Measurements from ENCODE around the gene TMEM80. TPM values are rescaled to one million over a fixed set of nuclear protein-coding genes. Genes with fewer than 3 reads are reported as not detected.

The TMEM80 gene
- total RNA-seq, 1 experiment from 2014 or later: 29.9 TPM

GRCh38 chr11:742156-742546 lies 46.5 kb downstream of the TMEM80 start:
- CTCF ChIA-PET: no interaction called here
- no peak overlapping the region for H3K27ac Mint-ChIP-seq (ENCODE audit: unreplicated experiment)
- H3K27me3 Mint-ChIP-seq (ENCODE audit: unreplicated experiment): no peaks in the 10 kb centered on the region
- TF ChIP-seq, protein P1, sequence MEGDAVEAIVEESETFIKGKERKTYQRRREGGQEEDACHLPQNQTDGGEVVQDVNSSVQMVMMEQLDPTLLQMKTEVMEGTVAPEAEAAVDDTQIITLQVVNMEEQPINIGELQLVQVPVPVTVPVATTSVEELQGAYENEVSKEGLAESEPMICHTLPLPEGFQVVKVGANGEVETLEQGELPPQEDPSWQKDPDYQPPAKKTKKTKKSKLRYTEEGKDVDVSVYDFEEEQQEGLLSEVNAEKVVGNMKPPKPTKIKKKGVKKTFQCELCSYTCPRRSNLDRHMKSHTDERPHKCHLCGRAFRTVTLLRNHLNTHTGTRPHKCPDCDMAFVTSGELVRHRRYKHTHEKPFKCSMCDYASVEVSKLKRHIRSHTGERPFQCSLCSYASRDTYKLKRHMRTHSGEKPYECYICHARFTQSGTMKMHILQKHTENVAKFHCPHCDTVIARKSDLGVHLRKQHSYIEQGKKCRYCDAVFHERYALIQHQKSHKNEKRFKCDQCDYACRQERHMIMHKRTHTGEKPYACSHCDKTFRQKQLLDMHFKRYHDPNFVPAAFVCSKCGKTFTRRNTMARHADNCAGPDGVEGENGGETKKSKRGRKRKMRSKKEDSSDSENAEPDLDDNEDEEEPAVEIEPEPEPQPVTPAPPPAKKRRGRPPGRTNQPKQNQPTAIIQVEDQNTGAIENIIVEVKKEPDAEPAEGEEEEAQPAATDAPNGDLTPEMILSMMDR (IDR thresholded peaks at IDR 0.05; ENCODE audit: unreplicated experiment): no peak
- no peaks in the 10 kb centered on the region for H3K9me3 Mint-ChIP-seq (ENCODE audit: low read depth, unreplicated experiment)
- no TSS peak for BruUV-seq (replicated peaks)
- peaks cover 9% of the 10 kb centered on the region for H3K36me3 Mint-ChIP-seq (ENCODE audit: insufficient read depth, unreplicated experiment)
- intact Hi-C loops (cut with micrococcal nuclease; ENCODE audit: unreplicated experiment): no loop called here
- DNase-seq: no peak
- H3K4me3 Mint-ChIP-seq (ENCODE audit: low read depth, unreplicated experiment): no peak overlapping the region
- no peaks in the 10 kb centered on the region for H3K4me1 Mint-ChIP-seq (ENCODE audit: low read depth, unreplicated experiment)

- Mint-ChIP-seq H3K4me3 (ENCODE audit: low read depth, unreplicated experiment) (no peak overlapping the region), H3K27me3 (ENCODE audit: unreplicated experiment) (no peaks in the 10 kb centered on the region), H3K27ac (ENCODE audit: unreplicated experiment) (no peak overlapping the region), H3K4me1 (ENCODE audit: low read depth, unreplicated experiment) (no peaks in the 10 kb centered on the region), H3K36me3 (ENCODE audit: insufficient read depth, unreplicated experiment) (peaks cover 15% of the 10 kb centered on the region), H3K9me3 (ENCODE audit: low read depth, unreplicated experiment) (no peaks in the 10 kb centered on the region)
- no TSS peak for BruUV-seq (replicated peaks)
- DNase-seq: no peak
- TF ChIP-seq, protein P1 (IDR thresholded peaks at IDR 0.05; ENCODE audit: unreplicated experiment): no peak
- CTCF ChIA-PET: no interaction called here
- intact Hi-C loops (cut with micrococcal nuclease; ENCODE audit: unreplicated experiment): no loop called here
Measured at GRCh38 chr11:742571-743201, 47.1 kb downstream of the TMEM80 start.

DNA sequence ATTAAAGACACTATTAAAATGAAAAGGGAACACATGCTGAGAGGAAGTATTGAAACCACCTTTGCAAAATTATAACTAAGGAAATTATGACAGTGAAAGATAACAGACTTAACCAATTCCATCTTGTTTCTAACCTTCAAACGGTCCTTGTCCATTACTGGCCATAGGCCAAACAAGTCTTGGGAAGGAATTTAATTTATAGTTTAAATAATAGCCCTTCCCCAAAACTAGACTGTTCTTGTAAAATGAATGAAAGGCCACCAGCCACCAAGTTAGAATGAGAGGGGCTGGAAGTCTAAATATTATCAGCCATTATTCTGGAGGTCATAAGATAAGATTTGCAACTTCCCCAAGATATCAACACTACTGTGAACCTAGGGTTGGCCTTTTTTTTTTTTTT lies 49.8 kb downstream of the TMEM80 start:
- Mint-ChIP-seq H3K4me3 (ENCODE audit: low read depth, unreplicated experiment) (no peak overlapping the region), H3K27me3 (ENCODE audit: unreplicated experiment) (no peaks in the 10 kb centered on the region), H3K9me3 (ENCODE audit: low read depth, unreplicated experiment) (no peaks in the 10 kb centered on the region), H3K4me1 (ENCODE audit: low read depth, unreplicated experiment) (no peaks in the 10 kb centered on the region), H3K36me3 (ENCODE audit: insufficient read depth, unreplicated experiment) (peaks cover 34% of the 10 kb centered on the region), H3K27ac (ENCODE audit: unreplicated experiment) (no peak overlapping the region)
- TSS peak; percentile 48 for BruUV-seq (replicated peaks)
- intact Hi-C loops (cut with micrococcal nuclease; ENCODE audit: unreplicated experiment): no loop called here
- CTCF ChIA-PET: no interaction called here
- DNase-seq: no peak
- TF ChIP-seq, protein P1 (IDR thresholded peaks at IDR 0.05; ENCODE audit: unreplicated experiment): no peak

DNA sequence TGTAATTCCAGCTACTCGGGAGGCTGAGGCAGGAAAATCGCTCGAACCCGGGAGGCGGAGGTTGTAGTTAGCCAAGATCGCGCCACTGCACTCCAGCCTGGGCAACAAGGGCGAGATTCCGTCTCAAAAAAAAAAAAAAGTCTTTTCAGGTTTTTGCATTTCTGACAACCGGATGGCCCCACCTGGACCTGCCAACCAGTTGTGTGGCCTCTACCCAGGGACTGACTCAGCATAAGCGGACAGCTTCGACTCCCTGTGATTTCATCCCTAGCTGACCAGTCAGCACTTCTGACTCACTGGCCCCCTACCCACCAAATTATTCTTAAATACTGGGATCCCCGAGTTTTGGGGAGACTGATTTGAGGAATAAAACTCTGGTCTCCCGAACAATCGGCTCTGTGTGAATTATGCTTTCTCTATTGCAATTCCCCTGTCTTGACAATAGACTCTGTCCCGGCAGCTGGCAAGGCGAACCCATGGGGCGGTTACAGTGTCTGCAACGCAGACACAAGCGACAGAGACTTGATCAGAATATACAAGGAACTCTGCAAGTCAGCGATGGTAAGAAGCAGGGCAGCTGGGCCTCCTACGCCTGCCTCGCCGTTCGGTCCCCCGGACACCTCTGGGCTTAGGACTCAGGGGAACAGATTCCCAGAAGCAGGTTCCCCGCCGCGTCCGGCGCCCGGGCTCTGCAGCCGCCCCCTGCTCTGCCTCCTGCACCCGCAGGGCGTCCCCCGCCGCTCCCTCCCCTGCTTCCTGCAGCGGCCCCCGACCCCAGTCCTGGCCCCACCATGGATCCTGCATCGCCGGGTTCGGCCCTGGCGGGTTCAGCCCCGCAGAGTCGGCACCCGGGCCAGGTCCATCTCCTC lies 50.9 kb downstream of the TMEM80 start:
- DNase-seq: no peak
- Mint-ChIP-seq H3K4me1 (ENCODE audit: low read depth, unreplicated experiment) (no peaks in the 10 kb centered on the region), H3K9me3 (ENCODE audit: low read depth, unreplicated experiment) (no peaks in the 10 kb centered on the region), H3K27ac (ENCODE audit: unreplicated experiment) (no peak overlapping the region), H3K4me3 (ENCODE audit: low read depth, unreplicated experiment) (peak overlapping the region; percentile 90), H3K27me3 (ENCODE audit: unreplicated experiment) (no peaks in the 10 kb centered on the region), H3K36me3 (ENCODE audit: insufficient read depth, unreplicated experiment) (peaks cover 38% of the 10 kb centered on the region)
- intact Hi-C loops (cut with micrococcal nuclease; ENCODE audit: unreplicated experiment): no loop called here
- CTCF ChIA-PET: interaction anchor here (0.5 to 1.5 kb wide), 7 partner anchors 9 to 707 kb away, joined by 3 to 6 read pairs (median 4); no protein-coding TSS in a partner anchor
- no TSS peak for BruUV-seq (replicated peaks)
- TF ChIP-seq, protein P1 (IDR thresholded peaks at IDR 0.05; ENCODE audit: unreplicated experiment): no peak
